MM.1S (cell line): ENCODE data around the gene HTRA1.

Source experiments
- DNase-seq: peaks from one replicate; pipeline ENCODE4 v3.0.0-alpha.2; 2015
- H2AFZ ChIP-seq: fragments of 300-600 bp; sonication (generic); 2 replicates; pipeline ENCODE4 v1.6.0; 2016; ENCODE audit warnings: antibody characterized with exemption, low read length
- H3F3A ChIP-seq: fragments of 300-600 bp; sonication (generic); 2 replicates; pipeline ENCODE4 v1.6.1; 2016; ENCODE audit warnings: mild to moderate bottlenecking, antibody characterized with exemption, low read length, moderate library complexity, mixed read lengths; ENCODE audit not compliant: insufficient read depth
- H3K27ac ChIP-seq: fragments of 300-600 bp; sonication (generic); 2 replicates; pipeline ENCODE4 v1.5.1; 2016; ENCODE audit warnings: mild to moderate bottlenecking, low read length
- H3K27me3 ChIP-seq: fragments of 300-600 bp; sonication (generic); replicated peaks from 2 replicates; pipeline ENCODE4 v1.6.0; 2016; ENCODE audit warnings: low read length; ENCODE audit not compliant: insufficient read depth
- H3K36me3 ChIP-seq: fragments of 300-600 bp; sonication (generic); replicated peaks from 2 replicates; pipeline ENCODE4 v1.6.1; 2016; ENCODE audit warnings: mild to moderate bottlenecking, low read length, mixed read lengths; ENCODE audit not compliant: insufficient read depth
- H3K4me1 ChIP-seq: fragments of 300-600 bp; sonication (generic); 2 replicates; pipeline ENCODE4 v1.6.1; 2016; ENCODE audit warnings: low read length, mixed read lengths
- H3K4me2 ChIP-seq: fragments of 300-600 bp; sonication (generic); 2 replicates; pipeline ENCODE4 v1.6.0; 2016; ENCODE audit warnings: low read depth, low read length
- H3K4me3 ChIP-seq: fragments of 300-600 bp; sonication (generic); 2 replicates; pipeline ENCODE4 v1.5.1; 2016; ENCODE audit warnings: low read length, mixed read lengths
- H3K79me2 ChIP-seq: fragments of 300-600 bp; sonication (generic); 2 replicates; pipeline ENCODE4 v1.6.1; 2016; ENCODE audit warnings: mixed run types, low read length, mixed read lengths
- H3K9ac ChIP-seq: fragments of 300-600 bp; sonication (generic); 2 replicates; pipeline ENCODE4 v1.6.1; 2016; ENCODE audit warnings: low read length, mixed read lengths
- H3K9me2 ChIP-seq: fragments of 300-600 bp; sonication (generic); replicated peaks from 2 replicates; pipeline ENCODE4 v1.6.1; 2016; ENCODE audit warnings: mild to moderate bottlenecking, low read length, mixed read lengths; ENCODE audit not compliant: insufficient read depth
- H3K9me3 ChIP-seq: fragments of 300-600 bp; sonication (generic); replicated peaks from 2 replicates; pipeline ENCODE4 v1.6.1; 2016; ENCODE audit warnings: mild to moderate bottlenecking, low read length, mixed read lengths; ENCODE audit not compliant: insufficient read depth
- H4K20me1 ChIP-seq: fragments of 300-600 bp; sonication (generic); 2 replicates; pipeline ENCODE4 v1.6.1; 2016; ENCODE audit warnings: mild to moderate bottlenecking, low read length, moderate library complexity, mixed read lengths; ENCODE audit not compliant: insufficient read depth
- EZH2 ChIP-seq: fragments of 300-600 bp; sonication (generic); optimal IDR thresholded peaks from 2 replicates; pipeline ENCODE3; 2017; ENCODE audit warnings: low read depth, mild to moderate bottlenecking, antibody characterized with exemption, low read length, mixed read lengths
- EZH2phosphoT487 ChIP-seq: fragments of 300-600 bp; sonication (generic); IDR thresholded peaks from 2 replicates; pipeline ENCODE4 v1.6.1; 2018; ENCODE audit warnings: antibody characterized with exemption, low read length
- TF ChIP-seq, protein P1 (sequence below): fragments of 300-600 bp; sonication (generic); IDR thresholded peaks from 2 replicates; pipeline ENCODE4 v1.5.1; 2016; ENCODE audit warnings: antibody characterized with exemption, low read length, mixed read lengths

Gene HTRA1

DNA sequence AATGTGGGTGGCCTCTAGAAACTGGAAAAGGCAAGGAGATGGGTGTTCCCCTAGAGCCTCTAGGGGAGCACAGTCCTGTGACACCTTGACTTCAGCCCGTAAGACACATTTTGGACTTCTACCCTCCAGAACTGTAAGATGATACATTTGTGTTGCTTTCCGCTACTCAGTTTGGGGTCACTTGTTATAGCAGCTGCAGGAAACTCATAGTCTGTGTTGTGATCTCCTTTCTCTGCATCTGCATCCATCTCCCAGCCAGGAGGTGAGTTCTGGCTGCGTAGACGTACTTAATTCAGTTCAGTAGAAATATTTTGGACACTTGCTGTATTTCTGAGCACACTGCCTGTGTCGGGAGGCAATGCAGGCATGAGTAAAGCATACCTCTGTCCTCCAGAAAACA is 69.9 kb downstream of the HTRA1 start:
- H3K9me3 ChIP-seq = no peaks in the 10 kb centered on the region
- H3K27me3 ChIP-seq = no peaks in the 10 kb centered on the region
- H3K36me3 ChIP-seq = no peaks in the 10 kb centered on the region
- no peak overlapping the region for H3K4me2 ChIP-seq
- no peak overlapping the region for H3K9ac ChIP-seq
- no peaks in the 10 kb centered on the region for H4K20me1 ChIP-seq
- H2AFZ ChIP-seq = no peak overlapping the region
- TF ChIP-seq EZH2phosphoT487 = no peak
- TF ChIP-seq EZH2 = no peak
- TF ChIP-seq, protein P1, sequence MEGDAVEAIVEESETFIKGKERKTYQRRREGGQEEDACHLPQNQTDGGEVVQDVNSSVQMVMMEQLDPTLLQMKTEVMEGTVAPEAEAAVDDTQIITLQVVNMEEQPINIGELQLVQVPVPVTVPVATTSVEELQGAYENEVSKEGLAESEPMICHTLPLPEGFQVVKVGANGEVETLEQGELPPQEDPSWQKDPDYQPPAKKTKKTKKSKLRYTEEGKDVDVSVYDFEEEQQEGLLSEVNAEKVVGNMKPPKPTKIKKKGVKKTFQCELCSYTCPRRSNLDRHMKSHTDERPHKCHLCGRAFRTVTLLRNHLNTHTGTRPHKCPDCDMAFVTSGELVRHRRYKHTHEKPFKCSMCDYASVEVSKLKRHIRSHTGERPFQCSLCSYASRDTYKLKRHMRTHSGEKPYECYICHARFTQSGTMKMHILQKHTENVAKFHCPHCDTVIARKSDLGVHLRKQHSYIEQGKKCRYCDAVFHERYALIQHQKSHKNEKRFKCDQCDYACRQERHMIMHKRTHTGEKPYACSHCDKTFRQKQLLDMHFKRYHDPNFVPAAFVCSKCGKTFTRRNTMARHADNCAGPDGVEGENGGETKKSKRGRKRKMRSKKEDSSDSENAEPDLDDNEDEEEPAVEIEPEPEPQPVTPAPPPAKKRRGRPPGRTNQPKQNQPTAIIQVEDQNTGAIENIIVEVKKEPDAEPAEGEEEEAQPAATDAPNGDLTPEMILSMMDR = no peak
- no peaks in the 10 kb centered on the region for H3K4me1 ChIP-seq
- no peaks in the 10 kb centered on the region for H3K79me2 ChIP-seq
- H3K4me3 ChIP-seq = no peak overlapping the region
- H3K27ac ChIP-seq = no peak overlapping the region
- H3K9me2 ChIP-seq = no peaks in the 10 kb centered on the region
- no peaks in the 10 kb centered on the region for H3F3A ChIP-seq
- DNase-seq = no peak

DNA sequence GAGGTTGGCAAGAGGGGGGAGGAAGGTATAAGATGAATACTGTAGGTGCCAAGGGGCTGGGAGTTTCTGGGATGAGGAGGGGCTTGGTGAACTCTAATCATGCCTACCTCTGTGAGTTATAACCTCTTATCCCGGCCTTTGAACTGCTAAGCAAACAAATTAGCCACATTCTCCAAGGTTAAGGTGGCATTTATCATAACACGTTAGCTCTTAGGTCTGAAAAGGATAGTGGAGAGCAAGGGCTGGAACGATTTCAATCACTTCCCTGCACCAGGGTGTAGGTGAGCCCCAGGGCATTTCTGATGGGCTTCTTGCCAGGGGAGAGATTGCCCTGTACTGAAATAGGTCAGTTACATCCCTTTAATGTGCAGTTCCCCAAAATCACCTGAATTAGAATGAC is 70.6 kb downstream of the HTRA1 start:
- Histone ChIP-seq H2AFZ (no peak overlapping the region), H3K36me3 (no peaks in the 10 kb centered on the region), H3K4me3 (no peak overlapping the region), H3K27ac (no peak overlapping the region), H3K9ac (no peak overlapping the region), H3K9me3 (no peaks in the 10 kb centered on the region), H3K4me2 (no peak overlapping the region), H3K4me1 (no peaks in the 10 kb centered on the region), H3K79me2 (no peaks in the 10 kb centered on the region), H4K20me1 (no peaks in the 10 kb centered on the region), H3K9me2 (no peaks in the 10 kb centered on the region), H3F3A (no peaks in the 10 kb centered on the region), H3K27me3 (no peaks in the 10 kb centered on the region; the same call in 1 of the 2 replicates)
- no peak for TF ChIP-seq EZH2
- no peak for TF ChIP-seq EZH2phosphoT487
- TF ChIP-seq, protein P1 = no peak
- no peak for DNase-seq

DNA sequence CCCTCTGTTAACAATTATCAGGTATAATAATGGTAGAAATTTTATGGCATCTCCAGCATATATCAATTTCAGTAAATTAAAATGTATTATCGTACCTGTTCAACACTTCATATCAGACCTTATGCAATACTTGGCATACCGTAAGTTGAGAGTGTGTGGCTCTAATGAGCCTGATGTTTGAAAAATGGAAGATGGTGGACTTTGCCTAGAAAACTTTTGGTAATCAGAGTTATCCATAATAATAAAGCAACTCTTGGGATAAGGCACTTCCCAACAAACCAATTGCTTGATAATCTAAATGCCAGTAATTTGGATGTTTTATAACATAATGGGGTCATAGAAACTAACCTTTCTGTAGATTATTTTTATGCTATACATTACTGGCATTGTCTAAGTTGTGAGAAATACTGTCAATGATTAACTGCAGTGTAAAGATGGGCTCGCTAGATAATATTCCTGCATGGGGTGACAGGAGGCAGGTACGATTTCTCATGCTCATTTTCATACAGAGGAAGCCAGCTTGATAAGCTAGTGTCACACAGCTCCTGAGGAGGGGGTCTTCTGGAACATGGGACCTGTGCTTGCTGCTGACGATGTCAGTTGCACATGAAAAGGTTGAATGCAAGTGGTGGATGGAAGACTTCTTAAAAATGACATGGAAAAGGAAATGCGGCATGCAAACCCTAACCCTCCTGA is 71.4 kb downstream of the HTRA1 start:
- no peaks in the 10 kb centered on the region for H3F3A ChIP-seq
- no peaks in the 10 kb centered on the region for H3K9me3 ChIP-seq
- TF ChIP-seq EZH2phosphoT487 = no peak
- TF ChIP-seq, protein P1 = no peak
- H3K9ac ChIP-seq = no peak overlapping the region
- no peaks in the 10 kb centered on the region for H3K36me3 ChIP-seq
- H3K4me1 ChIP-seq = no peaks in the 10 kb centered on the region
- no peaks in the 10 kb centered on the region for H4K20me1 ChIP-seq
- H3K79me2 ChIP-seq = no peaks in the 10 kb centered on the region
- no peak overlapping the region for H3K27ac ChIP-seq
- H3K9me2 ChIP-seq = no peaks in the 10 kb centered on the region
- no peak overlapping the region for H2AFZ ChIP-seq
- H3K4me2 ChIP-seq = no peak overlapping the region
- H3K27me3 ChIP-seq = no peaks in the 10 kb centered on the region; the same call in 1 of the 2 replicates
- H3K4me3 ChIP-seq = no peak overlapping the region
- no peak for DNase-seq
